Measurements from ENCODE around the gene ZFP57.

The ZFP57 gene

GRCh38 chr6:29667158-29667557 lies 13.8 kb downstream of the ZFP57 start:
- TF ChIP-seq PPARA (CRISPR knock-in tag; IDR thresholded peaks at IDR 0.05; ENCODE audit: borderline replicate concordance) = no peak
- no peak for TF ChIP-seq ZC3H10 (CRISPR knock-in tag; IDR thresholded peaks at IDR 0.05)
- no peak for TF ChIP-seq ISL1 (CRISPR knock-in tag; IDR thresholded peaks at IDR 0.05)
- no peak for TF ChIP-seq GLIS3 (CRISPR knock-in tag; IDR thresholded peaks at IDR 0.05)
- no peak for TF ChIP-seq OSR1 (CRISPR knock-in tag; IDR thresholded peaks at IDR 0.05)
- no peak for TF ChIP-seq ARNTL (CRISPR knock-in tag; IDR thresholded peaks at IDR 0.05; ENCODE audit: borderline replicate concordance, low read depth)
- no peak for TF ChIP-seq TOX (CRISPR knock-in tag; IDR thresholded peaks at IDR 0.05; ENCODE audit: borderline replicate concordance)
- TF ChIP-seq ZFP3 (CRISPR knock-in tag; IDR thresholded peaks at IDR 0.05) = no peak
- TF ChIP-seq SNAI2 (CRISPR knock-in tag; IDR thresholded peaks at IDR 0.05) = no peak
- TF ChIP-seq TCF4 (CRISPR knock-in tag; IDR thresholded peaks at IDR 0.05; ENCODE audit: borderline replicate concordance) = no peak
- TF ChIP-seq, protein P1, sequence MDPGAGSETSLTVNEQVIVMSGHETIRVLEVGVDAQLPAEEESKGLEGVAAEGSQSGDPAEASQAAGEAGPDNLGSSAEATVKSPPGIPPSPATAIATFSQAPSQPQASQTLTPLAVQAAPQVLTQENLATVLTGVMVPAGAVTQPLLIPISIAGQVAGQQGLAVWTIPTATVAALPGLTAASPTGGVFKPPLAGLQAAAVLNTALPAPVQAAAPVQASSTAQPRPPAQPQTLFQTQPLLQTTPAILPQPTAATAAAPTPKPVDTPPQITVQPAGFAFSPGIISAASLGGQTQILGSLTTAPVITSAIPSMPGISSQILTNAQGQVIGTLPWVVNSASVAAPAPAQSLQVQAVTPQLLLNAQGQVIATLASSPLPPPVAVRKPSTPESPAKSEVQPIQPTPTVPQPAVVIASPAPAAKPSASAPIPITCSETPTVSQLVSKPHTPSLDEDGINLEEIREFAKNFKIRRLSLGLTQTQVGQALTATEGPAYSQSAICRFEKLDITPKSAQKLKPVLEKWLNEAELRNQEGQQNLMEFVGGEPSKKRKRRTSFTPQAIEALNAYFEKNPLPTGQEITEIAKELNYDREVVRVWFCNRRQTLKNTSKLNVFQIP (CRISPR knock-in tag; IDR thresholded peaks at IDR 0.05; ENCODE audit: borderline replicate concordance, low read depth) = no peak
- no peak for TF ChIP-seq ZNF565 (CRISPR knock-in tag; conservative IDR thresholded peaks at IDR 0.05; ENCODE audit: low read depth)
- no peak for TF ChIP-seq ZNF8 (CRISPR knock-in tag; IDR thresholded peaks at IDR 0.05)
- ATAC-seq = no peak

GRCh38 chr6:29666826-29667130 lies 14.2 kb downstream of the ZFP57 start:
- ATAC-seq = no peak
- TF ChIP-seq TOX (CRISPR knock-in tag; IDR thresholded peaks at IDR 0.05; ENCODE audit: borderline replicate concordance) (no peak), RARB (CRISPR knock-in tag; IDR thresholded peaks at IDR 0.05) (no peak), OSR1 (CRISPR knock-in tag; IDR thresholded peaks at IDR 0.05) (no peak), BACH2 (CRISPR knock-in tag; IDR thresholded peaks at IDR 0.05; ENCODE audit: borderline replicate concordance) (no peak), ESRRG (CRISPR knock-in tag; IDR thresholded peaks at IDR 0.05) (no peak), PATZ1 (CRISPR knock-in tag; IDR thresholded peaks at IDR 0.05; ENCODE audit: borderline replicate concordance) (no peak), ZNF70 (CRISPR knock-in tag; IDR thresholded peaks at IDR 0.05) (no peak), CSDC2 (CRISPR knock-in tag; IDR thresholded peaks at IDR 0.05) (no peak), ARNTL (CRISPR knock-in tag; IDR thresholded peaks at IDR 0.05; ENCODE audit: borderline replicate concordance, low read depth) (no peak), ZFP3 (CRISPR knock-in tag; IDR thresholded peaks at IDR 0.05) (no peak), TCF4 (CRISPR knock-in tag; IDR thresholded peaks at IDR 0.05; ENCODE audit: borderline replicate concordance) (no peak), SNAI2 (CRISPR knock-in tag; IDR thresholded peaks at IDR 0.05) (no peak), GLIS3 (CRISPR knock-in tag; IDR thresholded peaks at IDR 0.05) (no peak), ZC3H10 (CRISPR knock-in tag; IDR thresholded peaks at IDR 0.05) (no peak)
- TF ChIP-seq, protein P1 (CRISPR knock-in tag; IDR thresholded peaks at IDR 0.05; ENCODE audit: borderline replicate concordance, low read depth) = no peak
- TF ChIP-seq, protein P2, sequence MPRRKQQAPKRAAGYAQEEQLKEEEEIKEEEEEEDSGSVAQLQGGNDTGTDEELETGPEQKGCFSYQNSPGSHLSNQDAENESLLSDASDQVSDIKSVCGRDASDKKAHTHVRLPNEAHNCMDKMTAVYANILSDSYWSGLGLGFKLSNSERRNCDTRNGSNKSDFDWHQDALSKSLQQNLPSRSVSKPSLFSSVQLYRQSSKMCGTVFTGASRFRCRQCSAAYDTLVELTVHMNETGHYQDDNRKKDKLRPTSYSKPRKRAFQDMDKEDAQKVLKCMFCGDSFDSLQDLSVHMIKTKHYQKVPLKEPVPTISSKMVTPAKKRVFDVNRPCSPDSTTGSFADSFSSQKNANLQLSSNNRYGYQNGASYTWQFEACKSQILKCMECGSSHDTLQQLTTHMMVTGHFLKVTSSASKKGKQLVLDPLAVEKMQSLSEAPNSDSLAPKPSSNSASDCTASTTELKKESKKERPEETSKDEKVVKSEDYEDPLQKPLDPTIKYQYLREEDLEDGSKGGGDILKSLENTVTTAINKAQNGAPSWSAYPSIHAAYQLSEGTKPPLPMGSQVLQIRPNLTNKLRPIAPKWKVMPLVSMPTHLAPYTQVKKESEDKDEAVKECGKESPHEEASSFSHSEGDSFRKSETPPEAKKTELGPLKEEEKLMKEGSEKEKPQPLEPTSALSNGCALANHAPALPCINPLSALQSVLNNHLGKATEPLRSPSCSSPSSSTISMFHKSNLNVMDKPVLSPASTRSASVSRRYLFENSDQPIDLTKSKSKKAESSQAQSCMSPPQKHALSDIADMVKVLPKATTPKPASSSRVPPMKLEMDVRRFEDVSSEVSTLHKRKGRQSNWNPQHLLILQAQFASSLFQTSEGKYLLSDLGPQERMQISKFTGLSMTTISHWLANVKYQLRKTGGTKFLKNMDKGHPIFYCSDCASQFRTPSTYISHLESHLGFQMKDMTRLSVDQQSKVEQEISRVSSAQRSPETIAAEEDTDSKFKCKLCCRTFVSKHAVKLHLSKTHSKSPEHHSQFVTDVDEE (CRISPR knock-in tag; IDR thresholded peaks at IDR 0.05) = no peak
- TF ChIP-seq, protein P3, sequence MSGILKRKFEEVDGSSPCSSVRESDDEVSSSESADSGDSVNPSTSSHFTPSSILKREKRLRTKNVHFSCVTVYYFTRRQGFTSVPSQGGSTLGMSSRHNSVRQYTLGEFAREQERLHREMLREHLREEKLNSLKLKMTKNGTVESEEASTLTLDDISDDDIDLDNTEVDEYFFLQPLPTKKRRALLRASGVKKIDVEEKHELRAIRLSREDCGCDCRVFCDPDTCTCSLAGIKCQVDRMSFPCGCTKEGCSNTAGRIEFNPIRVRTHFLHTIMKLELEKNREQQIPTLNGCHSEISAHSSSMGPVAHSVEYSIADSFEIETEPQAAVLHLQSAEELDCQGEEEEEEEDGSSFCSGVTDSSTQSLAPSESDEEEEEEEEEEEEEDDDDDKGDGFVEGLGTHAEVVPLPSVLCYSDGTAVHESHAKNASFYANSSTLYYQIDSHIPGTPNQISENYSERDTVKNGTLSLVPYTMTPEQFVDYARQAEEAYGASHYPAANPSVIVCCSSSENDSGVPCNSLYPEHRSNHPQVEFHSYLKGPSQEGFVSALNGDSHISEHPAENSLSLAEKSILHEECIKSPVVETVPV (CRISPR knock-in tag; IDR thresholded peaks at IDR 0.05) = no peak

Data from SK-N-SH treated with all-trans-retinoic acid at 6 μM for 48 hours (cell line).